ENCODE measurements around the gene ADAMTS12. TPM values are rescaled to one million over a fixed set of nuclear protein-coding genes. Genes with fewer than 3 reads are reported as not detected.
"Not testable (repeated sequence)": the region's sequence is repeated elsewhere in the genome, so short reads cannot be mapped to it uniquely, and the experiment has no call there.

The ADAMTS12 gene
- total RNA-seq, 2 donors from 2014 or later = 2.3 to 8.9 TPM

GRCh38 chr5:33928283-33928682 is 36.5 kb upstream of the ADAMTS12 start:
- intact Hi-C loops (cut with DNase I) = no loop called here
- Histone ChIP-seq H3K27me3 (no peaks in the 10 kb centered on the region), H3K27ac (no peak overlapping the region), H3K9me3 (no peaks in the 10 kb centered on the region), H3K36me3 (replicated peaks in 1 of 2; ENCODE audit: insufficient read depth in 1 of 2, low read depth in 2 of 2) (no peaks in the 10 kb centered on the region), H3K4me1 (no peaks in the 10 kb centered on the region), H3K4me3 (no peak overlapping the region)
- no peak for DNase-seq
- ATAC-seq = no peak
- WGBS, 2 donors = 53 to 54% methylated on average over 2 of the region's 2 CpGs
- TF ChIP-seq POLR2A (IDR thresholded peaks at IDR 0.05) (no peak), CTCF (IDR thresholded peaks at IDR 0.05) (no peak)

GRCh38 chr5:33927685-33928084 is 35.9 kb upstream of the ADAMTS12 start:
- TF ChIP-seq CTCF (IDR thresholded peaks at IDR 0.05) = no peak
- TF ChIP-seq POLR2A (IDR thresholded peaks at IDR 0.05) = no peak
- intact Hi-C loops (cut with DNase I) = no loop called here
- no peak for ATAC-seq

GRCh38 chr5:33925278-33925677 is 33.5 kb upstream of the ADAMTS12 start:
- no peaks in the 10 kb centered on the region for H3K4me1 ChIP-seq
- no peak overlapping the region for H3K4me3 ChIP-seq
- H3K27me3 ChIP-seq = no peaks in the 10 kb centered on the region
- no peak overlapping the region for H3K27ac ChIP-seq
- DNase-seq = no peak
- intact Hi-C loops (cut with DNase I) = no loop called here
- ATAC-seq = no peak
- no peaks in the 10 kb centered on the region for H3K36me3 ChIP-seq (replicated peaks in 1 of 2; ENCODE audit: insufficient read depth in 1 of 2, low read depth in 2 of 2)
- no peaks in the 10 kb centered on the region for H3K9me3 ChIP-seq
- no peak for TF ChIP-seq CTCF (IDR thresholded peaks at IDR 0.05)
- TF ChIP-seq POLR2A (IDR thresholded peaks at IDR 0.05) = no peak

More at GRCh38 chr5:33927685-33928084, 35.9 kb upstream of the ADAMTS12 start:
- WGBS, 2 donors = 38 to 42% methylated on average over 4 of the region's 4 CpGs
- H3K4me3 ChIP-seq = no peak overlapping the region
- no peaks in the 10 kb centered on the region for H3K9me3 ChIP-seq
- DNase-seq = no peak
- no peaks in the 10 kb centered on the region for H3K36me3 ChIP-seq (replicated peaks in 1 of 2; ENCODE audit: insufficient read depth in 1 of 2, low read depth in 2 of 2)
- no peaks in the 10 kb centered on the region for H3K27me3 ChIP-seq
- no peak overlapping the region for H3K27ac ChIP-seq
- H3K4me1 ChIP-seq = no peaks in the 10 kb centered on the region

GRCh38 chr5:33921002-33921401 is 29.2 kb upstream of the ADAMTS12 start:
- no peak overlapping the region for H3K4me3 ChIP-seq
- H3K4me1 ChIP-seq = no peaks in the 10 kb centered on the region
- 60 to 71% methylated on average over 1 of the region's 1 CpG for WGBS, 2 donors
- no peaks in the 10 kb centered on the region for H3K9me3 ChIP-seq
- no peak for ATAC-seq
- no peaks in the 10 kb centered on the region for H3K36me3 ChIP-seq (replicated peaks in 1 of 2; ENCODE audit: insufficient read depth in 1 of 2, low read depth in 2 of 2)
- no peak for TF ChIP-seq POLR2A (IDR thresholded peaks at IDR 0.05)
- TF ChIP-seq CTCF (IDR thresholded peaks at IDR 0.05) = no peak
- no peaks in the 10 kb centered on the region for H3K27me3 ChIP-seq
- H3K27ac ChIP-seq = no peak overlapping the region
- no peak for DNase-seq
- intact Hi-C loops (cut with DNase I) = no loop called here

DNA sequence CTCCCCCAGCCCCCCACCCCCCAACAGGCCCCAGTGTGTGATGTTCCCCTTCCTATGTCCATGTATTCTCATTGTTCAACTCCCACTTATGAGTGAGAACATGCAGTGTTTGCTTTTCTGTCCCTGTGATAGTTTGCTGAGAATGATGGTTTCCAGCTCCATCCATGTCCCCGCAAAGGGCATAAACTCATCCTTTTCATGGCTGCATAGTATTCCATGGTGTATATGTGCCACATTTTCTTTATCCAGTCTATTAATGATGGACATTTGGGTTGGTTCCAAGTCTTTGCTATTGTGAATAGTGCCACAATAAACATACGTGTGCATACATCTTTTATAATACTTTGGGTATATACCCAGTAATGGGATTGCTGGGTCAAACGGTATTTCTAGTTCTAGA is 23.1 kb upstream of the ADAMTS12 start:
- ATAC-seq; H3K9me3 ChIP-seq; H3K4me3 ChIP-seq; intact Hi-C loops (cut with DNase I); H3K36me3 ChIP-seq (replicated peaks in 1 of 2; ENCODE audit: insufficient read depth in 1 of 2, low read depth in 2 of 2); H3K27ac ChIP-seq; DNase-seq; H3K4me1 ChIP-seq; H3K27me3 ChIP-seq: not testable (repeated sequence)
- 83 to 93% methylated on average over 3 of the region's 3 CpGs for WGBS, 2 donors

DNA sequence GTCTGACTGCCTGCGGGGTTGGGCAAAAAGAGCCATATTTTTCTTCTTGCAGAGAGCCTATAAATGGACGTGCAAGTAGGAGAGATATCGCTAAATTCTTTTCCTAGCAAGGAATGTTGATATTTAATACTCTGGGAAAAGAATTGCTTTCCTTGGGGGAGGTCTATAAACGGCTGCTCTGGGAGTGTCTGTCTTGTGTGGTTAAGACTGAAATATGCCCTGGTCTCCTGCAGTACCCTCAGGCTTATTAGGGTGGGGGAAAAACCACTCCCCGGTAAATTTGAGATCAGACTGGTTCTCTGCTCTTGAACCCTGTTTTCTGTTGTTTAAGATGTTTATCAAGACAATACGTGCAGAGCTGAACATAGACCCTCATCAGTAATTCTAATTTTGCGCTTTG is 14.5 kb upstream of the ADAMTS12 start:
- intact Hi-C loops (cut with DNase I); H3K4me1 ChIP-seq; ATAC-seq; H3K27ac ChIP-seq; H3K27me3 ChIP-seq; H3K4me3 ChIP-seq; H3K36me3 ChIP-seq (replicated peaks in 1 of 2; ENCODE audit: insufficient read depth in 1 of 2, low read depth in 2 of 2); DNase-seq: not testable (repeated sequence)
- peaks cover 0 to 18% (median 0%) of the 10 kb centered on the region in 3 donors for H3K9me3 ChIP-seq
- 59 to 75% methylated on average over 7 of the region's 7 CpGs for WGBS, 2 donors

Data from body of pancreas (tissue), 4 donors.